Left kidney (tissue), 8 donors: Measurements from ENCODE around the gene CEP95. TPM values are rescaled to one million over a fixed set of nuclear protein-coding genes. Genes with fewer than 3 reads are reported as not detected.
"Not testable (repeated sequence)": the region's sequence is repeated elsewhere in the genome, so short reads cannot be mapped to it uniquely, and the experiment has no call there.

Source experiments
- DNase-seq: peaks from one replicate; pipeline ENCODE4 v3.0.0-alpha.2; 2013
- long read RNA-seq, 8 donors: transcript quantifications; one replicate each; lab custom pipeline, GENCODE V29; 2026
- polyA plus RNA-seq: library from polyadenylated mRNA; unstranded; fragments of 120-200 nt; gene quantifications from one replicate; pipeline ENCODE4 v1.2.1, GENCODE V29; 2013; ENCODE audit not compliant: insufficient read length

The CEP95 gene, protein sequence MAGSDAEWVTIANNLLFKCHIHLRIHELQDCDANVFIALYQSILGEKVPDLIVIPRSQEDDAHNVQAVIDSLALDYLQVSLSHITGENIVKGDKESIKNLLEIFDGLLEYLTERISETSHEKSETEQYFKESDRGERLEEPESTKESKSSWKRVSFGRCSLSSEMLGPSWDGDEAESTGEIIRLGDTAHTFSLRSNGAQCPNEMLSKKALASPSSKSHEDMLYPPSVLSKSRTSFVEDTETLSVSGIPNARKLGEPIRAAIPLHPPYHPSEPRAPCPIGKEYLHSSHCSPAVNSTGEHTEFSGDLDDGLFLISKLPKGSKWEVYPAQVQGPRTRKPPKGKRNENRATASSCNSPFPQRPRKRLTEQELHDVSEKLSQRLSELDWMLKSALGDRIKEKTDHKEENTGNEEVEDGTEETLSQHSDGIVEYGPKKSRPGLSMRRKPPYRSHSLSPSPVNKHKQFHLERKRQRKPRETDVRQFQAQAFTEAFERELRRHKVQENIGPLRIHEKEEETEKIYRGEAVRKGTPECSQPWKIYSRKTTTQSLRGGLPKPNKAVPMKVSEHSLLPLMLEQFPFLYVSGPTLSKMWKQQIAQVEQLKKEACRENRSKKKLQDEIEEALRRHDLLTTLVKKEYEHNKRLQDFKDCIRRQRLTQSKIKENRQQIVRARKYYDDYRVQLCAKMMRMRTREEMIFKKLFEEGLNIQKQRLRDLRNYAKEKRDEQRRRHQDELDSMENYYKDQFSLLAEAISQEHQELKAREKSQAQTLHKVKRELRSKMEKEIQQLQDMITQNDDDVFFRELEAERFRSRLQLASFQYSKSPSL
- 194 TPM for polyA plus RNA-seq
- long read RNA-seq, donor 1, partial matches to known transcripts = 0 of 6 reads
- long read RNA-seq, donor 1, other reads (novel, unspliced or antisense) = 0 of 6 reads
- long read RNA-seq, donor 2, partial matches to known transcripts = 0 of 3 reads
- long read RNA-seq, donor 2, other reads (novel, unspliced or antisense) = 0 of 3 reads
- long read RNA-seq, donor 3, partial matches to known transcripts = 9 of 17 reads
- long read RNA-seq, donor 3, other reads (novel, unspliced or antisense) = 0 of 17 reads
- long read RNA-seq, donor 4, partial matches to known transcripts = 0 of 1 reads
- long read RNA-seq, donor 4, other reads (novel, unspliced or antisense) = 0 of 1 reads
- long read RNA-seq, donor 5, partial matches to known transcripts = 0 of 4 reads
- long read RNA-seq, donor 5, other reads (novel, unspliced or antisense) = 0 of 4 reads
- long read RNA-seq, donor 6, partial matches to known transcripts = 0 of 2 reads
- long read RNA-seq, donor 6, other reads (novel, unspliced or antisense) = 0 of 2 reads
- long read RNA-seq, donor 7, partial matches to known transcripts = 0 of 2 reads
- long read RNA-seq, donor 7, other reads (novel, unspliced or antisense) = 0 of 2 reads
- long read RNA-seq, donor 8, partial matches to known transcripts = 0 of 3 reads
- long read RNA-seq, donor 8, other reads (novel, unspliced or antisense) = 0 of 3 reads

DNA sequence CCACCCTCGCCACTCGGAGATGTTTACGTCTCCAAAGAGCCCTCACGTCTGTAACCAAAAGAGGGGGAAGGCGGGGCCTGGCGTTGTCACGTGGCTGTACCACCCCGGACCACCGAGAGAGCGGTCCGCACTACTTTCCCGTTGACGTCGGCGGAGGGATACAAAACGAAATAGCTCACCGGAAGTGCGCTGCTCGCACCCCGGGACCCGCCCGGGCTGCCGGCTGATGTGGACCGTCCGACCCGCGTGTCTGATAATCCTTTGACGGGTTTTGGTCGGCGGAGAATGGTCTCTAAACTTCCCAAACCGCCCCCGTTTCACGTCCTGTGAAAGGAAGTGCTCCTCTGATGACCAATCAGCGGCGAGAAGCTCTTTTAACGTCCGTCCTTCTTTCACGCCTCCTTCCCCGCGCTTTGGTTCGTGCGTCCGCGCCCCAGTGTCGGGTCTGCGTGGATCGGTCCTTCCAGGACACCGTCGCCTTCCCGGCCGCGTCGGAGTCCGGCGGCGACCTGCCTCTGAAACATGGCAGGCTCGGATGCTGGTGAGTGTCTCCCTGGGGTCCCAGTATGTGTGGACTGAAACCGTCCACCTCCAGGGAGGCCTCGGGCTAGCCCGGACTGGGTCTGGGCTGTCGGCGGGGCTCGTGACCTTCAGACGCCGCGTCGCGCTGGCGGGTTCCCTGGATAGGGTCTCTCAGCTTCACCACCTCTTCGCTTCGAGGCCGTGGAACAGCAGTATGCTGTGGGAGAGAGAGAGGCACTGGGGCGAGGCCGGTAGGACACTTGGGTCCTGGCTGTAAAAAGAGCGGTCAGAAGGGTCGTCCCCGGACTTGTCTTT, at the start of gene CEP95:
Gene CEP95 (plus strand): TSS at position 402 of the 837 bp plus-strand sequence. CDS start 121 bp downstream, at position 523.
- DNase-seq = peak; percentile 95

DNA sequence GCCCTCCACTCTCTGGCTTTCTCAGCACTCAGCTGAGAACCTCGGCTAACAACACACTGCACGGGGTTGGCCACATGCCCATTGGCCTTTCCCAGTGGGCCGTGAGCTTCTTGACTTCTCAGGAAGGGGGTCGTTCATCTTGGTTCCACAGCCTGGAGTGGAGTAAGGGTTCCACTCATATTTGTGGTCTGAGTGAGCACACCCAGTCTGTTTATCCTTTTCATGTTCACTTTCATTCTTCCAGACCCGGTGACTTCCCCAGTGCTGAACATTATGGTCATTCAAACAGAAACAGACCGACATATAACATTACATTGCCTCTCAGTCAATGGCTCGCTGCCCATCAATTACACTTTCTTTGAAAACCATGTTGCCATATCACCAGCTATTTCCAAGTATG, 49.6 kb upstream of the CEP95 start:
- no peak for DNase-seq

DNA sequence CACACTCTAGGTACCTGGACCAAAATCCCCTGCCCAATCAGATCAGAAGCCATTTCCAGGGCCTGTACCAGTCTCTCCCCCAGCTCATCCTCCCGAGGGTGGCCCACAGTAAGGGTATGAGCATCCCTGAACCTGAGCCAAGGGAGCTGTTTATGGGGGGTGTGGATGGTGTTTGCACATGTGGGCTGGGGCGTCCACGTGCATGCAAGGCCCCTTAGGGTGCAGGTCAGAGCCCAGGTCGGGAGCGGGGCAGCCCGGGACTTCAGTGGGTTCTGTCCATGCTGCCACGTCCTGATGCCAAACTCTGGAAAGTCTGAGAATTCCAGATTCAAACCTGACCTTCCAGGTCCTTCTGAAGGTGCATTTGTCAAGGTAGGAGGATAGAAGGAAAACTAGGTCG, 48.0 kb upstream of the CEP95 start:
- no peak for DNase-seq

DNA sequence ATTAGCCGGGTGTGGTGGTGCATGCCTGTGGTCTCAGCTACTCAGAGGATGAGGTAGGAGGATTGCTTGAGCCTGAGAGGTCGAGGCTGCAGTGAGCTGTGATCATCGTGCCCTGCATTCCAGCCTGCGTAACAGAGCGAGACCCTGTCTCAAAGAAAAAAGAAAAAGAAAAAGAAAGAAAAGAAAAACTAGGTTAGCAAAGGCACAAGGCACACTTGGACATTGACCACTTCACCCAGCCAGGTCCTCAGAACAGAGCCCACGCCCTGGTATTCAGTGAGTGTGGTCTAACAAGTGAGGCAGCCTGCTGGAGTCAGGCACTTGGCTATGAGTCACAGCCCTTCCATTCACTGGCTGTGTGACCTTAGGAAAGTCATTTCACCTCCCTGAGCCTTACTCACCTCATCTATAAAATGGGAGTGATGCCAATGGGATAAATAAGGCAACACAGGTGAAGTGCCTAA, 47.5 kb upstream of the CEP95 start:
- DNase-seq = no peak

DNA sequence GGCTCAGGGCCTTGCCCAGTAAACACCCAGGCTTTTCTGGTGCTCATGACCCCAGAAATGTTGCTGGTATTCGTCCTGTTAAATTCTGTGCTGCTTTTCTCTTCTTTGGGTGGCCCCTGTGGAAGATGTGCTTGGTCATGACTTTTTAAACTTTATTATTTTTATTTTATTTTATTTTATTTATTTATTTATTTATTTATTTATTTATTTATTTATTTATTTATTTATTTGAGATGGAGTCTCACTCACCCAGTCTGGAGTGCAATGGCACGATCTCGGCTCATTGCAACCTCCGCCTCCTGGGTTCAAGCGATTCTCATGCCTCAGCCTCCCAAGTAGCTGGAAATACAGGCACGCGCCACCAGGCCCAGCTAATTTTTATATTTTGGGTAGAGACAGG, 47.0 kb upstream of the CEP95 start:
- DNase-seq = not testable (repeated sequence)

DNA sequence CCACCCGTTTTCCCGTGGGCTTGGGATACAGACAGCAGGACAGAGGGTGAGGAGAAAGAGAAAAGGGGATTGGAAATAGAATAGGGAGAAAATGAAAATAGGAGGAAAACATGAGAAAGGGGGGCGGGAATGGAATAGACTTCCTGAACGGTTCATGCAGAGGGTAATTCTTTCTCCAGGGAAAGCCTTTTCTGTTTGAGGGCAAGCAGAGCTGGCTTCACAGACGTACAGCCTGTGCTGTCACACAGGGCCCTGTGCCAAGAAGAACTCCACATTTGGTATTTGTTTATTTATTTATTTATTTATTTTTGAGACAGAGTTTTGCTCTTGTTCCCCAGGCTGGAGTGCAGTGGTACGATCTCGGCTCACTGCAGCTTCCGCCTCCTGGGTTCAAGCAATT, 45.8 kb upstream of the CEP95 start:
- DNase-seq = no peak

DNA sequence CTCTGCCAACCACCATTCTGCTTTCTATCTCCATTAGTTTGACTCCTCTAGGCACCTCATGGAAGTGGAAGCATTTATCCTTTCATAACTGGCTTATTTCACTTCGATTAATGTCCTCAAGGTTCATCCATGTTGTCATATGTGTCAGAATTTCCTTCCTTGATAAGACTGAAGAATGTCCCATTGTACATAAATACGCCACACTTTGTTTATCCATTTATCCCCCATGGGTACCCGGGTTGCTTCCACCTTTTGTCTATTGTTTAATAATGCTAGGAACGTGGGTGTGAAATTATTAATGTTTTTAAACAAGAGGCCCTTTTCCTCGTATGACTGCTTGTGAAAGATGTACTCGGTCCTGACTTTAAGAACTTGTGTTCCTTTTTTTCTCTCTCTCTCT, 45.0 kb upstream of the CEP95 start:
- no peak for DNase-seq

DNA sequence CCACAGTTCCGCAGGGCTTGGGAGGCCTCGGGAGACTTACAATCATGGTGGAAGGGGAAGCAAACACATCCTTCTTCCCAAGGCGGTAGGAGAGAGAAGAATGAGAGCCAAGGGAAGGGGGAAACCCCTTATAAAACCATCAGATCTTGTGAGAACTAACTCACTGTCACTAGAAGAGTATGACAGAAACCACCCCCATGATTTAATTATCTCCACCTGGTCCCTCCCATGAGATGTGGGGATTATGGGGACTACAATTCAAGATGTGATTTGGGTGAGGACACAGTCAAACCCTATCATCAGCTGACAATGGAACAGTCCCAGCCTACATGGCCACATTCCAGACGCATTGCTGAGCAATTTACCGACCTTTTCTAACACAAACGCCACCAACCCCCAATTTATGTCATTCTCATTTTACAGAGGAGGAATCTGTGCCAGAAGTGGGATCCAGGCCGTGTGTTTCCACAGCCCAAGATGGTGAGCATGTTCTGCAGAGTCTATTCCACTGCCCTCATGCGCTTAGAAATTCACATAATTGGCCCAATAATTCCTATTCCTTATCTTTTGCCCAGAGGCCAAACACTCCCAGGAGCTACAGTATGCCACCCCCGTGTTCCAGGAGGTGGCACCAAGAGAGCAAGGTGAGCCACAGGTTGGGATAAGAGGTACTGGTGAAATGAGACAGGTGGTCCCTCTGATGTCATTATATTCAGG, 40.6 kb upstream of the CEP95 start:
- DNase-seq = no peak

DNA sequence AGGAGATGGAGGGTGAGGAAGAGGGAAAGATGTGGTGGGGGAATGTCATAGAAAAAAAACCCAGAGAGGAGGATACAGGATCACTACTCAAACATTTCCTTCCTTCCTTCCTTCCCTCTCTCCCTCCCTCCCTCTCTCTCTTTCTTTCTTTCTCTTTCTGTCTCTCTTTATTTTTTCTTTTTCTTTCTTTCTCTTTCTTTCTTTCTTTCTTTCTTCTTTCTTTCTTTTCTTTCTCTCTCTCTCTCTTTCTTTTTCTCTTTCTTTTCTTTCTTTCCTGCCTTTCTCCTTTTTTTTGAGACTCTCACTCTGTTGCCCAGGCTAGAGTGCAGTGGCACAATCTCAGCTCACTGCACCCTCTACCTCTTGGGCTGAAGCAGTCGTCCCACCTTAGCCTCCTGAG, 39.9 kb upstream of the CEP95 start:
- DNase-seq = not testable (repeated sequence)

DNA sequence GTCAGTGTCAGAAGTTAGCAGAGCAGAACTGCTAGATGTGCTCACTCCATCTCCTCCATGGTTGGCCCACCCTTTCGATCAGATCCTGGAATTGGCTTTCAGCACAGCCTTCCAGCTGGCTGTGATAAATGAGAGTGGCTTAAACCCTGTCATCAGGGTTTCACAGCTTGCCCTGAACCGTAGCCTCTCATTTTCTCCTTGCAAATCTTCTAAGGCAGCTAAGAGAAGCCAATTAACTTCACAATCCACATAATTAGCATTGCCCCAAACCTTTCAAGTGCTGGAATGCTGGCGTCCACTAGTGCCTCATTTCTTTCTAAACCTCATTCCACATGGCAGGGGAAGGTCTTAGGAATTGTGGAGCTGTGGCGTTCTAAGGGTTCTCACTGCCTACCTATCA, 36.2 kb upstream of the CEP95 start:
- no peak for DNase-seq

DNA sequence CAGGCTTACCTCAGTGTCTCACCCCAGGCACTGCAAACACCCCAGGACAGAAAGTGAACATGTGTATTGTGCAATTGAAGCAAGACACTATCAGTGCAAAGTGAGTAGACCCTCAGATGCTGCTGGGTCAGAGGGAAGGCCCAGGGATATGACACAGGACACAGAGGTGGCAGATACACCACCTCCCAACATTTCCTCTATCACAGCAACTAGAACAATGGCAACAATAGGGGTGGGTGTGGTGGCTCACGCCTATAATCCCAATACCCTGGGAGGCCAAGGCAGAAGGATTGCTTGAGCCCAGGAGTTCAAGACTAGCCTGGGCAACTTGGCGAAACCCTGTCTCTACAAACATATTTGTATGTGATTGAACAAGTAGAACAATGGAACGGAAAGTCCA, 35.3 kb upstream of the CEP95 start:
- DNase-seq = no peak

DNA sequence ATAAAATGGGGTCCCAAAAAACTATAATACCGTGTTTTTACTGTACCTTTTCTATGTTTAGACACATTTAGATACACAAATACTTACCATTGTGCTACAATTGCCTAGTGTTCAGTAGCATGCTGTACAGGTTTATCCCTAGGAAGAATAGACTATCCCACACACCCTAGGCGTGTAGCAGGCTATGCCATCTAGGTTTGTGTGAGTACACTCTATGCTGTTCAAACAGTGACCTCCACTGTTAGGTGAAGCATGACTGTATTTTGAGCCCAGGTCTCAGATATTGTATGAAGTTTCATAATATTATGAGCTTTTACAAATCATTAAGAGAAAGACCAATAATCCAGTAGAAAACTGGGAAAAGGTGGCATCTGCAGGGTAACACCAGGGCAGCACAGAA, 34.2 kb upstream of the CEP95 start:
- no peak for DNase-seq

DNA sequence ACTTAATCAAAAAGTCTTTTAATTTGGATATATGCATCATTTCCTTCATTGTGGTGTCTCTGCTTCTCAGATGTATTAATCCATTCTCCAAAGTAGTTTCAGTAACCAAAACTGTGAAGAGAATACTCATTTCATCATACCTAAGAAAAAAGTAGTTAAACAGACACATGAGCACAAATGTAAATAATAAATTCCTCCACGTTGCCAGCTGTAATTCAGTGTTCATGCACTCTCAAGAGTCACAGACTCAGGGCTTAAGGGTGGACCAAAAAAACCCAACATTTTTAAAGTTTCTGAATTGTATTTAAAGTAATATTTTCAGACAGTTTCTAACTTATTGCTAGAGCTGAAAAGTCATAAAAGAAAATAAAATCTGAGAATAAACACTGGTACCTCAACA, 28.9 kb upstream of the CEP95 start:
- no peak for DNase-seq

DNA sequence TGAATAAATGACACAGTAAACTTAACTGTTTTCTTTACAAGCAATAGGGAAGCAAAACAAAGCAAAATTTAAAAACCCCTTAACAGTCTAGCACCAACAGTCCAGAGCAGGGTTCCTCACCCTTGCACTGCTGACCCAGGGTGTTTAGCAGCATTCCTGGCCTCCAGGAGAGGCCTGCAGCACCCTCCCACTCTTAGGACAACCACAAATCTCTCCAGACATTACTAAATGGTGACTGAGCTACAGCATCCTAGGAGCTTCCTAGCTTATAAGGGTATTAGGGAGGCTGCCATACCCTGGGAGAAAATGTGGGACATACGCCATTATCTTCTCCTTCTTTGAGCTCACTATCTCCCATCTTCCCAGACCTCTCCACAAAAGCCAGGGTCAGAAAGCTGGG, 25.8 kb upstream of the CEP95 start:
- no peak for DNase-seq

DNA sequence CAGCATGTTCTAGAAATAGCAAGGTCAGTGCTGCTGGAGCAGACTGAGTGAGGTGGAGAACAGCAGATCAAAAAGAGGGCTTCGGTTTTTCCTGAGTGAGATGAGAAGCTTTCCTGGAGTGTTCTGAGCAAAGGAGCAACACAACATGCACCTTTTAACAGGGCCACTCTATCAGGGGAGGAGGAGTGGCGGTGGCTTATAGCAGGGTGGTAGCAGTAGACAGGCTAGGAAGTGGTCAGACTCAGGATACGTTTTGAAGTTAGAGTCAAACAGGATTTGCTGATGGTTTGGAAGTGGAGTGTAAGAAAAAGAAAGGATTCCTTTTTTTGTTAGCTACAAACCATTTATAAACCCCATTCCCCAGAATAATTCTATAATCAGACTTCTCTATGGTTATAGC, 22.4 kb upstream of the CEP95 start:
- DNase-seq = no peak

DNA sequence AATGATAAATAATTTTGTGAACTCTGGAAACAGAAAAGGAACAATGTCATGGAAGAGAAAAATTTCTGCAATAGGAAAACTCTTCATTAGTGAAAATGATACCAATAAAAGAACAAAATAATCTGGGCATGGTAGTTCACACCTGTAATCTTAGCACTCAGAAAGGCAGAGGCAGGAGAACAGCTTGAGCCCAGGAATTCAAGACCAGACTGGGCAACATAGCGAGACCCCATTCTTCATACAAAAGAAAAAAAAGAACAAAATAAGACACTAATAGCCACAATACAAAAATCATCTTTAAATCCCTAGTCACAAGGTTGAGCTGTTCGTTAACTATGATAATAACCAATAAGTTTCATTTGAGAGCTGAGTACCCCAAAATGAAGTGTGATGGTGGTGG, 18.5 kb upstream of the CEP95 start:
- DNase-seq = no peak

DNA sequence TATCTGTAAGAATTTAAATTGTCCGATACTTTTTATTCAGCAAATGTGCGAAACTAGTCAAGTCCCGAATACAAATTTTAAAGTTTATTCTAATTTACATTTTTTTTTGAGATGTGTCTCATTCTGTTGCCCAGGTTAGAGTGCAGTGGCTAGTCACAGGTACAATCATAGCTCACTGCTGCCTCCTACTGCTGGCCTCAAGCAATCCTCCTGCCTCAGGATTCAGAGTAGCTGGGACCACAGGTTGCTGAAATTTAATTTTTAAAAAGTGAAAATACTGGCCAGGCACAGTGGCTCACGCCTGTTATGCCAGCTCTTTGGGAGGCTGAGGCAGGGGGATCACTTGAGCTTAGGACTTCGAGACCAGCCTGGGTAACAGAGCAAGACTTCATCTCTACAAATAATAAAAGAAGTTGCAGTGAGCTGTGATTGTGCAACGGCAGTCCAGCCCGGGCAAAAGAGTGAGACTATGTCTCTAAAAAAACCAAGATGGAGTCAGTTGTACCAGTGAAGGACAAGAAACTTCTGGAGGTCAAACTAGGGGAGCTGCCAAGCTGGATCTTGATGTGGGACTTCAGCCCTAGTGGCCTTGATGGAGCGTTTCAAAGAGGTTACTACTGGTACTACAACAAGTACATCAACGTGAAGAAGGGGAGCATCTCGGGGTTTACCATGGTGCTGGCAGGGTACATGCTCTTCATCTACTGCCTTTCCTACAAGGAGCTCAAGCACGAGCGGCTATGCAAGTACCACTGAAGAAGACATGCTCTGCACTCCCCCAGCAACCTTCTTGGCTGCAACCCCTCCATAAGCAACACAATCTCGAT, 15.5 kb upstream of the CEP95 start:
- DNase-seq = no peak

DNA sequence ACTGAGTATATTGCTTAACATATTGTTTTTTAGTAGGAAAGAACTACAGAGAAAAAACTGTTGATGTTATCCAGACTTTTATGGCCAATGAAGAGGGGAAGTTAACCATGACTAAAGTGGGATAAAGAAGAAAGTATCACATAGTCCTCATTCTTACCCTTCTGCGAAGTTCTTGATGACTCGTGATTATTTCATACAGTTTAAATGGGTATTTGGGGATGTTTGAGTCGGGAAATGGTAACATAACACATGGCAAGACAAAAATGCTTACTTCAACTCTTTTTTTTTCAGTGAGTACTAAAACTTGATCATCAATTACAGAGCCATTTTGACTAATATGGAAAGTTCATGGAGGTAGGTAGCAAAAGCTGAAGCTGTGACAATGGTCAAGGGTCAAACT, 14.8 kb upstream of the CEP95 start:
- no peak for DNase-seq

DNA sequence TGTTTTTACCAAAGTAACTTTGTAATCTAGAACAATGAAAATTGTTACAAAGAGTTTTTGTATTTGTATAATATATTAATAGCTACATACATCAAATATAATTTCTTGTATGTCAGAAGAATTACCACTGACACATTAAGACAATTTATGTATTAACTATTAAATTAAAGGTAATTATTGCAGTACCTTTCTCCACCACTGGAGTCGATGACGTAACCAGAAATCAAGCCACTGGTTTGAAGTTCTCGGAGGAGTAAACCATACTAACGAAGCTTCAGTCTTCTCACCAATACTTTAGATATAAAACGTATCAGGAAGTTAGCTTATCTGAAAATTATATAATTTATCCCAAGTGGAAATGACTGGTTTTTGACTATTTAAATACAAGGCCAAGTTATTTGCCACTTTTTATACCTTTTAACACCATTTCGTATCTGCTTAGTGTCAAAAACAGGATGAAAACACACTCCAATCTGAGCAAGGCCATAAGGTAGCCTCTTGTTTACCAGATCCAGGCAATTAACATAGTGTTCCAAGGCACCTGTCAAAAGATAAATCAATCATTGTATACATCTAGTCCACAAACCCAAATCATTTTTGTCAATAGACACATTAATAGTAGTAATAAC, 14.2 kb upstream of the CEP95 start:
- no peak for DNase-seq
